ENCODE results near the gene LHFPL3.

- TF ChIP-seq CTCF (IDR thresholded peaks at IDR 0.05) (no peak), EZH2phosphoT487 (IDR thresholded peaks at IDR 0.05) (no peak), EZH2 (IDR thresholded peaks at IDR 0.05) (no peak)
Observed at GRCh38 chr7:104538152-104538551, 209.7 kb downstream of the LHFPL3 start.
